ENCODE results near the gene DOHH. TPM values are rescaled to one million over a fixed set of nuclear protein-coding genes. Genes with fewer than 3 reads are reported as not detected.

DOHH gene
- total and polyA plus RNA-seq, 2 donors (not counting 3 experiments of a cell fraction or from before 2014, with no cell fraction given): 8.7 to 15.2 TPM

GRCh38 chr19:3480383-3481091 lies 19.9 kb downstream of the DOHH start, which contains the start of gene SMIM24:
Gene SMIM24, minus strand, starts transcription at chr19:3480525. Its CDS starts 62 bp downstream, at chr19:3480463.
- dilution Hi-C loops (cut with MboI; ENCODE audit: extremely low pct_ligation_motif_present, low sequenced_read_pairs) (no loop called here), intact Hi-C loops (cut with micrococcal nuclease) (no loop called here)
- Histone ChIP-seq H3K9me1 (replicated peaks; ENCODE audit: control insufficient read depth, extremely low read depth, insufficient read depth, low read length) (no peaks in the 10 kb centered on the region), H3K27ac (ENCODE audit: insufficient read depth, low read depth, low read length) (no peak within 1 kb of the TSS), H3K79me2 (ENCODE audit: control insufficient read depth, insufficient read depth, low read length) (no peaks in the 10 kb centered on the region), H3K4me3 (replicated peaks in 1 of 3; ENCODE audit: insufficient read depth in 1 of 3, low read depth in 1 of 3, low read length in 3 of 3) (no peak within 1 kb of the TSS), H4K20me1 (replicated peaks; ENCODE audit: control insufficient read depth, extremely low read depth, insufficient read depth, low read length) (no peaks in the 10 kb centered on the region), H3K27me3 (ENCODE audit: control insufficient read depth in 2 of 2, insufficient read depth in 2 of 2, low read length in 2 of 2) (peaks cover 3 to 11% of the 10 kb centered on the region in 2 experiments), H2AFZ (ENCODE audit: low read depth, low read length) (no peak within 1 kb of the TSS), H3K4me1 (ENCODE audit: control insufficient read depth, extremely low read depth, insufficient read depth, low read length) (no peaks in the 10 kb centered on the region), H3K36me3 (ENCODE audit: control insufficient read depth in 2 of 2, extremely low read depth in 1 of 2, insufficient read depth in 2 of 2, low read length in 2 of 2) (no peaks in the 10 kb centered on the region), H3K9me3 (replicated peaks; ENCODE audit: control insufficient read depth, insufficient read depth, low read length) (no peaks in the 10 kb centered on the region), H3K9ac (replicated peaks; ENCODE audit: extremely low read depth, insufficient read depth, low read length) (no peak within 1 kb of the TSS), H3K4me2 (ENCODE audit: insufficient read depth, low read length) (no peak within 1 kb of the TSS)
- DNase-seq (ENCODE audit: low read depth, low spot score) (no peak), FAIRE-seq (no peak)
- ChIA-PET CTCF (interaction anchor here (1.1 to 2.2 kb wide), 2 partner anchors 8 to 176 kb away, joined by 5 to 10 read pairs; no protein-coding TSS in a partner anchor), POLR2A (no interaction called here)
- TF ChIP-seq JUN (IDR thresholded peaks at IDR 0.05; ENCODE audit: borderline replicate concordance, insufficient read depth, insufficient read length, low read depth) (no peak), CTCF (IDR thresholded peaks at IDR 0.05; ENCODE audit: extremely low read depth in 1 of 2, insufficient read depth in 1 of 2, low read depth in 1 of 2, low read length in 2 of 2) (no peak), GATA2 (IDR thresholded peaks at IDR 0.05; ENCODE audit: insufficient read depth, insufficient read length, low read depth, low read length) (no peak), POLR2A (IDR thresholded peaks at IDR 0.05; ENCODE audit: low read depth, low read length) (no peak), MYC (IDR thresholded peaks at IDR 0.05; ENCODE audit: low read depth, low read length) (no peak), MAX (IDR thresholded peaks at IDR 0.05; ENCODE audit: insufficient read depth, insufficient read length) (no peak), EZH2 (IDR thresholded peaks at IDR 0.05; ENCODE audit: borderline replicate concordance, low read depth, low read length, severe bottlenecking) (no peak), POLR2AphosphoS5 (IDR thresholded peaks at IDR 0.05; ENCODE audit: insufficient read depth, low read depth, low read length) (no peak), FOS (IDR thresholded peaks at IDR 0.05; ENCODE audit: borderline replicate concordance, insufficient read depth, low read length) (no peak)
- no TSS peak for BruUV-seq (replicated peaks)

All from endothelial cell of umbilical vein (primary cell).